Mucosa of stomach (tissue), 1 donor: Measurements from ENCODE around the gene APBA1.
"Not testable (repeated sequence)": the region's sequence is repeated elsewhere in the genome, so short reads cannot be mapped to it uniquely, and the experiment has no call there.

Experiments used
- H3K27me3 ChIP-seq: one replicate; pipeline ENCODE4 v1.7.0; 2013; ENCODE audit warnings: mild to moderate bottlenecking, low read length; ENCODE audit not compliant: control insufficient read depth, insufficient read depth
- H3K36me3 ChIP-seq: one replicate; pipeline ENCODE4 v1.7.0; 2013; ENCODE audit warnings: low read length; ENCODE audit not compliant: control insufficient read depth, insufficient read depth
- H3K4me1 ChIP-seq: one replicate; pipeline ENCODE4 v1.7.0; 2013; ENCODE audit warnings: mild to moderate bottlenecking, low read length; ENCODE audit not compliant: control insufficient read depth, insufficient read depth
- H3K4me3 ChIP-seq: one replicate; pipeline ENCODE4 v1.7.0; 2013; ENCODE audit warnings: low read length
- H3K9ac ChIP-seq: one replicate; pipeline ENCODE4 v1.7.0; 2013; ENCODE audit warnings: mild to moderate bottlenecking, low read length, moderate library complexity
- H3K9me3 ChIP-seq: one replicate; pipeline ENCODE4 v1.7.0; 2013; ENCODE audit warnings: mild to moderate bottlenecking, low read length, moderate library complexity; ENCODE audit not compliant: control insufficient read depth
- donor health status: Pancreatic carcinoma.

The APBA1 gene

DNA sequence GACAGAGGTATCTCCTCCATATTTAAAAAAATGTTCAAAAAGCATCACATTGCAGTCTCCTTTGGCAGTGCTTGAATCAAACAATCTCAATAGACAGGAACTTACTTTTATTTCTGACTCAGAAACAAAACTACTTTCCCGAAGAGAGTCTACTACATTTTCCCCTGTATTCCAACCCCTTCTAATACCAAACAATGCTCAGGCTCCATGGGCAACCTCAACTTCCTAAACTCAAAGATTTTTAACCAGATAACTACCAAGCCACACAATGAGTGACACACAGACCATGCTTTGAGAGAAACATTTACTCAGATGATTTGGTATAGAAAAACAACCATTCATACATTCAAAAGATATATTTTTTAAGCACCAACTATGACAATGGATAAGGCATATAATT is 70.5 kb downstream of the APBA1 start:
- Histone ChIP-seq H3K27me3 (no peaks in the 10 kb centered on the region), H3K9ac (no peak overlapping the region), H3K4me3 (no peak overlapping the region), H3K36me3 (no peaks in the 10 kb centered on the region), H3K4me1 (no peaks in the 10 kb centered on the region), H3K9me3 (no peaks in the 10 kb centered on the region)

GRCh38 chr9:69600314-69601047 is 71.7 kb downstream of the APBA1 start:
- Histone ChIP-seq H3K9ac (no peak overlapping the region), H3K9me3 (no peaks in the 10 kb centered on the region), H3K4me1 (no peaks in the 10 kb centered on the region), H3K27me3 (no peaks in the 10 kb centered on the region), H3K36me3 (no peaks in the 10 kb centered on the region), H3K4me3 (no peak overlapping the region)

DNA sequence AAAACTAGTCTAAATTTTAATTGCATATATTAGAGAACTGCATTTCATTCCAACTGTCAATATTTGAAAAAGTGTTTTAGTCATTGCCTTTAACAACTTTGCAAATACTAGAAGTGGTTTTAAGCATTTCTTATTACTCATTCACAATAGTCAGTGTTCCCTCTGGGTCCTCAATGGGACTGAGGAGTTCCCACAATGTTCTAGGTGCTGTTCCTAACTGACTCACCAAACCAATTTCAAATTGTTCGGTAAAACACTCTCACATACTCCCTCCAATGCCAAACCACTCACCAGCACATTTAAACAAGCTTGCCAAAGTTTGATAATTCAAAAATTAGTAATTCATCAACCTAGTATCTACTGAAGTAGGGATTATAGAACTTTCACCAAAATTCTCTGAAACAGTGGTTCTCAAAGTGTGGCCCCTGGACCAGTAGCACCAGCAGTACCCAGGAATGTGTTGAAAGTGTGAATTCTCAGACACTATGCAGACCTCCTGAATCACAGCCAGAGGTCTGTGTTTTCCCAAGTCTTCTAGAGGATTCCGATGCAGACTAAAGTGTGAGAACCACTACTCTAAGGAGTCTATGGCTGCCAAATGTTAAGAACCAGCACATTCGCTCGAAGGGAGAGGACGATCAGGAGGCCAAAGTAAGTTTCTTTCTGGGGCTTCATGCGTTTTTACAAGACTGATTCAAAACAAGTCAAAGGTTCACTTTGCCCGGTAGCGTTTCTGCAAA is 72.8 kb downstream of the APBA1 start:
- H3K36me3 ChIP-seq, result no peaks in the 10 kb centered on the region
- no peaks in the 10 kb centered on the region for H3K27me3 ChIP-seq
- H3K4me3 ChIP-seq, result no peak overlapping the region
- H3K4me1 ChIP-seq, result no peaks in the 10 kb centered on the region
- H3K9me3 ChIP-seq, result no peaks in the 10 kb centered on the region
- H3K9ac ChIP-seq, result no peak overlapping the region

GRCh38 chr9:69596906-69597305 is 75.3 kb downstream of the APBA1 start:
- H3K4me3 ChIP-seq, H3K4me1 ChIP-seq, H3K27me3 ChIP-seq, H3K36me3 ChIP-seq, H3K9me3 ChIP-seq, H3K9ac ChIP-seq: not testable (repeated sequence)

DNA sequence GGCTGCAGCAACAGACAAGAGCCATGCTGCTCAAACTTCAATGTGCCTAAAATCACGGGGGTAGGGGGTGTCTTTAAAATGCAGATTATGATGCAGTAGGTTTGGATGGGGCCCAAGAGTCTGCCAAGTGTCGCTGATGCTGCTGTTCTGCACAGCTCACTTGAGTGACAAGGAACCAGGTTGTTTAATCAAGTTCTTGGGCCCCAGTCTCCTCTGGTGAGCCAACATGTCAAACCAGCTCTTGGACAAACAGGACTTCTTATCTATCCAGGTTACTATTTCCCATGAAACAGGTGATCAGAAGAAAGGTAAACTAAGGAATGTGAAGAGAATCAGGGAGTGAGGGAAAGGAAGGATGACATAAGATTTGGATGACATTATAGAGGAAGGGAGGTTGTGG is 78.0 kb downstream of the APBA1 start:
- H3K36me3 ChIP-seq, result no peaks in the 10 kb centered on the region

GRCh38 chr9:69593756-69594155 is 78.4 kb downstream of the APBA1 start:
- Histone ChIP-seq H3K27me3 (no peaks in the 10 kb centered on the region), H3K9me3 (no peaks in the 10 kb centered on the region), H3K4me3 (no peak overlapping the region), H3K36me3 (no peaks in the 10 kb centered on the region), H3K9ac (no peak overlapping the region), H3K4me1 (no peaks in the 10 kb centered on the region)

More for the DNA sequence above, 78.0 kb downstream of the APBA1 start:
- no peak overlapping the region for H3K4me3 ChIP-seq
- H3K4me1 ChIP-seq, result no peaks in the 10 kb centered on the region
- no peak overlapping the region for H3K9ac ChIP-seq
- no peaks in the 10 kb centered on the region for H3K27me3 ChIP-seq
- H3K9me3 ChIP-seq, result no peaks in the 10 kb centered on the region

DNA sequence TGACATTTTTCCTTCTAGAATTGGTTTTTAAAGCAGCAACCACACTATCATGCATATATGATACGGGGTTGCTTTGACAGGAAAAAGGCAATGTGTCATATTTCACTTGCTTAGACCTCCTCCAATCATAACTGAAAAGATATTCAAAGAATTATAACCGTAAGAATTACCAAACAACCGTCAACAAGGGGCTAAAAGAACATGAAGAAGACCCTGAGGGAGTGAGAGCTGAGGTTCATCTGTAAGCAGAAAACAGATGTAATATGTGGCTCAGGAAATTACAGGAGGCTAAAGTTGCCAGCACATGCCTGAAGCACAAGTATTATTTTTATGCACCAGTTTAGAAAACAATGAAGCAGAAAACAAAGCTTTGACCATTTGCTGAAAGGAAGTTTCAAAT is 78.9 kb downstream of the APBA1 start:
- H3K9me3 ChIP-seq, result no peaks in the 10 kb centered on the region
- H3K4me3 ChIP-seq, result no peak overlapping the region
- H3K9ac ChIP-seq, result no peak overlapping the region
- no peaks in the 10 kb centered on the region for H3K4me1 ChIP-seq
- H3K36me3 ChIP-seq, result no peaks in the 10 kb centered on the region
- H3K27me3 ChIP-seq, result no peaks in the 10 kb centered on the region

DNA sequence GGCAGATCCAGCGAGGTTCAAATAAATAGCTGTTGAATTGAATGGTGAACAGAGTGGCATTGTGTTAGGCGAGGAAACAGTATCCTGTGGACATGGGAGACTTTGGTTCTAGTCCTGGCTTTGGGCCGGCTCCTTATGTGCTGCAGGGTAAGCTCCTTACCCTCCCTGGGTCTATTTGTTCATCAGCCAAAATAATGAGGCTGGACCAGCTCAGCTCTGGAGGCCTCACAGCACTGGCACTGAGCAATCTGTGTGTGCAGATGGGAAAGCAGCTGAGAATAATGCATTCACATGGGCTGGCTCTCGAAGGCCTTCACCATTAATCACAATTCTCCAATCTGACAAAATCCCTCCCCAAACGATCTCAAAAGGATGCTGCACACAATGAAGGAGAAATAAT is 81.9 kb downstream of the APBA1 start:
- no peak overlapping the region for H3K4me3 ChIP-seq
- no peaks in the 10 kb centered on the region for H3K36me3 ChIP-seq
- H3K9ac ChIP-seq, result no peak overlapping the region
- H3K9me3 ChIP-seq, result no peaks in the 10 kb centered on the region
- H3K4me1 ChIP-seq, result no peaks in the 10 kb centered on the region
- no peaks in the 10 kb centered on the region for H3K27me3 ChIP-seq

- Histone ChIP-seq H3K36me3 (no peaks in the 10 kb centered on the region), H3K27me3 (no peaks in the 10 kb centered on the region), H3K9ac (no peak overlapping the region), H3K9me3 (no peaks in the 10 kb centered on the region), H3K4me1 (no peaks in the 10 kb centered on the region), H3K4me3 (no peak overlapping the region)
These were observed 83.0 kb downstream of the APBA1 start for GRCh38 chr9:69589156-69589555.

DNA sequence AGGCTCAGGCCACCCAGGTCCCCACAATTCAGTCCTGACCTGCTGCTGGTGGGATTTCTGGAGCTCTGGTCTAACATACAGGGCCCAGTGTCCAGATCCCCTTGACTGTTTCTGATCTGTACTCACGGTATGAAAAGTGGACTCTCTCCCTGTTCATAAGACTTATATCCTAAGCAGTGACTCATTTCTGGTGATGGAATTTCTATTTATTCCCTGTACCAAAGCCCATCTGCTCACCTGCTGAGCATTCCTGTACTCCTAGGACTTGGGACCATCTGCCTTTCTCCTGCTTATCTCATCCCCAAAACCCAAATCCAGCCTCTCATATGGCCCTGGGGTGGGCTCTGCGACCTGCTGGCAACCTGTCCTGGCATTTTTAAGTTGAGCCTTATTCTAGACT is 86.6 kb downstream of the APBA1 start:
- Histone ChIP-seq H3K27me3 (no peaks in the 10 kb centered on the region), H3K9me3 (no peaks in the 10 kb centered on the region), H3K4me1 (no peaks in the 10 kb centered on the region), H3K36me3 (no peaks in the 10 kb centered on the region), H3K4me3 (no peak overlapping the region), H3K9ac (no peak overlapping the region)

DNA sequence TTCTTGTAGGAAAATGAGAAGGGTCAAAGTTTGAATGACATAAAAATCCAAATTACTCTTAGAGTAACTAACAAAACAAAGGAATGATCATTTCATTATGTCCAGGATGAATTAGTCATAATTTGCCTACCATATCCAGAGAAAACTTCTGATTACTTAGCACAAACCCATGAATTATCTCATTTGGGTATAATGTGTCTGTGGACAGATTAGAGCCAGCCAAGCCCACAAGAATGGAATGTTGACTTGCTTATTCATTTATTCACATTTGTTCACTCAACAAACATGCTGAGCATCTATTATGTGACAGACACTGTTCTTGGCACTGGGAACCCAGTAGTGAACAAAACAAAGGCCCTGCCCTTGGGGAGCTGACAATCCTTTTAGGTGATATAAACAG is 87.4 kb downstream of the APBA1 start:
- Histone ChIP-seq H3K9ac (no peak overlapping the region), H3K4me3 (no peak overlapping the region), H3K9me3 (no peaks in the 10 kb centered on the region), H3K36me3 (no peaks in the 10 kb centered on the region), H3K27me3 (no peaks in the 10 kb centered on the region), H3K4me1 (peaks cover 2% of the 10 kb centered on the region)

DNA sequence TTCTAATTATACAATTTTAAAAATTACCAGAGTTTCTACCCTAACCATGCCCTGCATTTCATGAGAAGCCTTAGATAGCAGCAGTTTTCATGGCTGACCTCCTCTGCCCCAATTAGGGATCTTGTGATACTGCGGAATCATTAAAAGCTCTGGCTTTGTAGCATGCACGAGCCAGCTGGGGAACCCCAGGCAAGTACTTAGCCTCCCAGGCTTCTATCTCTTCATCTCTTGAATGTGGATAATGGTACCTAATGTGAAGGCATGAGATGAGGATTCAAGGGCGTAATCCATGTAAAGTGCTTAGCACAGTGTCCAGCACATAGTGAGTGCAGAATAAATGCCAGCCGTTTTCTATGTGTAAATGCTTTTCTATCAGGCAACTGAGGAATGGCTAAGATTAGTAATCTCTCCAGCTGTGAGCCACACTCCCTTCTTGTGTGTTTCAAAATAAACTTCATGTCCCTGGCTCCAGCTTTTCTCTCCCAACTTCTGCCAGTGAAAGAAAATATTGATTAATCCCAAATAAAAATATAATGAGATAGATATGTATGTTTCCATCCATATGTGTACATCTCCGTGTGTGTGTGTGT is 88.4 kb downstream of the APBA1 start:
- H3K4me1 ChIP-seq, result peaks cover 3% of the 10 kb centered on the region
- H3K9ac ChIP-seq, result no peak overlapping the region
- no peaks in the 10 kb centered on the region for H3K27me3 ChIP-seq
- H3K36me3 ChIP-seq, result no peaks in the 10 kb centered on the region
- no peaks in the 10 kb centered on the region for H3K9me3 ChIP-seq
- H3K4me3 ChIP-seq, result no peak overlapping the region
